Prostate gland (tissue), 2 donors: Measurements from ENCODE around the gene GLB1L. TPM values are rescaled to one million over a fixed set of nuclear protein-coding genes. Genes with fewer than 3 reads are reported as not detected.

Experiments
- DNase-seq: peaks from one replicate; pipeline ENCODE4 v3.0.0-alpha.2; 2019; ENCODE audit warnings: low spot score
- H3K27ac ChIP-seq, 2 donors: fragments of 200-600 bp; sonication (generic); 2 replicates each; pipeline ENCODE4 v1.5.1; 2017 to 2019
- H3K27me3 ChIP-seq: fragments of 200-600 bp; sonication (generic); replicated peaks from 2 replicates; pipeline ENCODE4 v1.5.1; 2019; ENCODE audit not compliant: insufficient read depth
- H3K36me3 ChIP-seq, 2 donors: fragments of 200-600 bp; sonication (generic); 1 replicate in 1 of 2; 2 replicates in 1 of 2; pipeline versions ENCODE4 v1.5.1 to v1.8.1; 2017 to 2019
- H3K4me1 ChIP-seq: fragments of 200-600 bp; sonication (generic); replicated peaks from 2 replicates; pipeline ENCODE4 v1.5.1; 2019
- H3K4me3 ChIP-seq, 2 donors: fragments of 200-600 bp; sonication (generic); 2 replicates each; pipeline ENCODE4 v1.5.1; 2017 to 2019
- H3K9me3 ChIP-seq: fragments of 200-600 bp; sonication (generic); 2 replicates; pipeline ENCODE4 v1.5.1; 2017
- CTCF ChIP-seq, 4 experiments: fragments of 200-600 bp in 2 of 4; fragments of 450-650 bp in 2 of 4; sonication (generic) in 2 of 4; IDR thresholded peaks; 1 replicate in 3 of 4; 2 replicates in 1 of 4; pipeline ENCODE4 v1.5.1; 2016 to 2019; ENCODE audit warnings: antibody characterized with exemption in 4 of 4, mild to moderate bottlenecking in 2 of 4, moderate library complexity in 2 of 4
- POLR2A ChIP-seq: fragments of 450-650 bp; IDR thresholded peaks from one replicate; pipeline ENCODE4 v1.6.1; 2016; ENCODE audit warnings: antibody characterized with exemption, mild to moderate bottlenecking
- POLR2AphosphoS5 ChIP-seq: sonication (generic); formaldehyde crosslinking; IDR thresholded peaks from one replicate; pipeline ENCODE4 v1.6.1; 2017; ENCODE audit warnings: antibody characterized with exemption
- WGBS: methylation state at CpG from one replicate; pipeline ENCODE4 v1.1.5; 2018; 5-methylcytosine and 5-hydroxymethylcytosine counted together
- intact Hi-C: fragments of 100-400 bp; cut with DNase I; formaldehyde crosslinking; loops from one replicate; pipeline ENCODE4 v1.14.2; 2022
- total RNA-seq, 2 donors: library from RNA; depleted of rRNA; stranded (reverse); fragments of >200 nt; gene quantifications; one replicate each; pipeline ENCODE4 v1.1.0, GENCODE V29; 2016

Gene GLB1L
- total RNA-seq, 2 donors from 2014 or later = 23.1 to 25.0 TPM

- Histone ChIP-seq H3K36me3 (peaks cover 26 to 32% of the 10 kb centered on the region in 2 donors), H3K4me1 (peaks cover 19% of the 10 kb centered on the region)
- WGBS = 93% methylated on average over 16 of the region's 16 CpGs
Measured at GRCh38 chr2:219221957-219222518, 23.2 kb downstream of the GLB1L start.

DNA sequence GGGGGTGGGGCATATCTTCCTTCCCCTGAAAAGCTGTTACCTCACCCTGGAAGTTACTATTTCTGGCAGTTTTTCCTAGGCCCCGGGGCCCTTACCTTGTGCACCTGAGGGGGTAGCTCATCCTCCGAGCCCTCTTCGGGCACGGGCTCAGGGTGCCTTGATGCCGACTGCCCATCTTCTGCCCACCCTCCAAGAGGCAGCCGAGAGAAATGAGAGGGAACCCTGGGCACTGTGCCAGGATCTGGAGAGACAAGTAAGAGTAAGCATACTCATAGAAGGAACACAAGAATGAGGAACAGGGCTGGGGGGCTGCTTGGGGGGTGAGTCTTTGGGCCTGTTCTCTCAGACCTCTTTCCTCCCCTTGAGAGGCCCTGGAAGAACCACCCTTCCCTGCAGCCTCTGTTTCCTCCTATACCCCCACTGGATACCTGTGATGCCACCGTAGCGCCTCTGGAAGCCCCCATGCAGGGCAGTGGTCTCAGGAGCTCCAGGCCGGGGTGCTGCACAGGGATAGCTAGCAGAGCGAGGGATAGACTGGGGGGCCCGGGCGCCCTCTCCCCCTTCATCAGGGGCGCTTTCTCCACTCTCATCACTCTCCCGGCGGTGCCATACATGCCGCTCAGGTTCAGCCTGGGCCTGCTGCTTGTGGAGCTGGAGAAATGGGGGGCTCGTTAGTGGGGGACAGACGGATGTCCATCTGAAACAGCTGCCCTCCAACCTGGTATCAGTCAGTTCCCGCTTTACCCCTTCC is 24.4 kb downstream of the GLB1L start:
- no peaks in the 10 kb centered on the region for H3K27me3 ChIP-seq
- peaks cover 26 to 32% of the 10 kb centered on the region in 2 donors for H3K36me3 ChIP-seq
- intact Hi-C loops = no loop called here
- TF ChIP-seq POLR2A = no peak
- TF ChIP-seq POLR2AphosphoS5 = no peak
- no peak for TF ChIP-seq CTCF (IDR thresholded peaks at IDR 0.05)
- H3K9me3 ChIP-seq = no peaks in the 10 kb centered on the region
- peaks cover 22% of the 10 kb centered on the region for H3K4me1 ChIP-seq
- H3K4me3 ChIP-seq = no peak overlapping the region
- 87% methylated on average over 19 of the region's 19 CpGs for WGBS
- no peak for DNase-seq
- H3K27ac ChIP-seq = no peak overlapping the region

More at GRCh38 chr2:219221957-219222518, 23.2 kb downstream of the GLB1L start:
- TF ChIP-seq CTCF (IDR thresholded peaks at IDR 0.05) (no peak), POLR2AphosphoS5 (no peak), POLR2A (no peak)
- Histone ChIP-seq H3K9me3 (no peaks in the 10 kb centered on the region), H3K4me3 (no peak overlapping the region), H3K27me3 (no peaks in the 10 kb centered on the region), H3K27ac (no peak overlapping the region)
- intact Hi-C loops = no loop called here
- DNase-seq = no peak

DNA sequence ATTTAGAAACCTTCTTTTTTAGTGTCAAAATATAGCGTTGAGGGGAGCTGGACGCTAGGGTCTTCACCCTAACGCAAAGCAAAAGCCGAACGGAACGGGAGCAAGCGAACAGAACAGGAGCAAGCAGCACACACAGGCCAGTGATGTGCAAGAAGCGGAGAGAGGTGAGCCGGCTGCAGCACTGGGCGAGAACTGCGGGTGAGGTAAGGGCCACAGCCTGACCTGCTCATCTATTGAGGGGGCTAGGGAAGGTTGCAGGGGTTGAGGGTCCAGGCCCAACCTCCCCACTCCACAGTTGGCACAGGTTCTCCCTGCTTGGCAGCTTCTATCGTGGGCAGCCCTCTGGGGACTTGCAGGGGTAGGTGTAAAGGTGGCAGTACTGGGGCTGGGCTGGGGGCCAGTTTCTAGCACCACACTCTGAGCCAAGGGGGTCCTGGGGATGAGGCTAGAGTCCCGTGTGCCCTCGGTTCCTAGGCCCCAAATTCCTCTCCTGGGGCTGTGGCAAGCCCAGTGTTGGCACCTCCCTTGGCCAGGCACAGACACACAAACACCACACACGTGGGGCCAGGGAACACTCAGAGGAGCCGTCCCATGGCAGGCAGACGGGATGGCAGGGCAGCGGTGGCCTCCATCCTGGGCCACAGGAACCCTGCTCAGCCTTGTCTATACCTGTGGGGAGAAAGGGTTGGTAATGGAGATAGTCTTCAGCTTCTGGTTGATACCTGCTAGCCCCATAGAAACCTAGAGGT is 25.3 kb downstream of the GLB1L start:
- DNase-seq = no peak
- peaks cover 22% of the 10 kb centered on the region for H3K4me1 ChIP-seq
- intact Hi-C loops = loop anchor here (5.0 to 10.0 kb wide), 2 partner anchors 43 to 75 kb away; partner anchors contain the start of genes CNPPD1 and RETREG2
- TF ChIP-seq CTCF (IDR thresholded peaks at IDR 0.05) (no peak), POLR2A (no peak), POLR2AphosphoS5 (no peak)
- WGBS = 83% methylated on average over 17 of the region's 18 CpGs
- H3K9me3 ChIP-seq = no peaks in the 10 kb centered on the region
- no peak overlapping the region for H3K4me3 ChIP-seq
- H3K27me3 ChIP-seq = no peaks in the 10 kb centered on the region
- peaks cover 25 to 32% of the 10 kb centered on the region in 2 donors for H3K36me3 ChIP-seq
- H3K27ac ChIP-seq = peak overlapping the region in 1 of 2 donors; percentile 88

- peak within 1 kb of the TSS; percentile 42 to 46 for H3K4me3 ChIP-seq
- intact Hi-C loops = loop anchor here (5.0 to 10.0 kb wide), 2 partner anchors 42 to 76 kb away; partner anchors contain the start of genes CNPPD1 and RETREG2
Measured at GRCh38 chr2:219218732-219219701, 26.2 kb downstream of the GLB1L start, which contains the start of gene ABCB6. ABCB6 (minus strand) TSS chr2:219218958; CDS start chr2:219218673, 285 bp downstream.

More at GRCh38 chr2:219218732-219219701, 26.2 kb downstream of the GLB1L start, which contains the start of gene ABCB6:
- peaks cover 22% of the 10 kb centered on the region for H3K4me1 ChIP-seq
- peaks cover 23 to 33% of the 10 kb centered on the region in 2 donors for H3K36me3 ChIP-seq
- H3K27ac ChIP-seq = peak within 1 kb of the TSS; percentile 88 to 89
- no peaks in the 10 kb centered on the region for H3K9me3 ChIP-seq
- peak; percentile 96 for DNase-seq
- H3K27me3 ChIP-seq = no peaks in the 10 kb centered on the region
- TF ChIP-seq POLR2AphosphoS5 = peak; percentile 94
- no peak for TF ChIP-seq CTCF (IDR thresholded peaks at IDR 0.05)
- peak; percentile 92 for TF ChIP-seq POLR2A
- 6% methylated on average over 62 of the region's 71 CpGs for WGBS
